HCT116 (cell line): ENCODE results near the gene GRM5. TPM values are rescaled to one million over a fixed set of nuclear protein-coding genes. Genes with fewer than 3 reads are reported as not detected.

Source experiments
- ATAC-seq: fragments of 200-7000 bp; cut with Tn5 transposase; 2 replicates; pipeline ENCODE4 v1.9.1; 2020; ENCODE audit warnings: mild to moderate bottlenecking, moderate library complexity
- BruUV-seq: library from RNA; stranded (reverse); fragments of 400-500 nt; replicated peaks from 2 replicates; lab custom pipeline; 2021; lab: Mats Ljungman, UMichigan
- CTCF ChIA-PET: fragments of 300-600 bp; sonication (Branson Sonifier 250); formaldehyde crosslinking; loops from one replicate; lab custom pipeline; 2021; ENCODE audit warnings: antibody characterized with exemption; lab: Charles Lee
- POLR2A ChIA-PET: fragments of 300-600, 350-600 bp; sonication (Branson Sonifier 250); formaldehyde crosslinking; loops from one replicate; lab custom pipeline; 2021; ENCODE audit warnings: antibody characterized with exemption; lab: Charles Lee
- RAD21 ChIA-PET, 2 experiments: fragments of 300-600 bp; sonication (Branson Sonifier 250); formaldehyde crosslinking; loops; one replicate each; lab custom pipeline; 2023; ENCODE audit warnings: low total read pairs in 2 of 2; ENCODE audit not compliant: uncharacterized antibody in 2 of 2, unreplicated experiment in 2 of 2, low non-redundant PET in 1 of 2; lab: Charles Lee
- DNase-seq: peaks from one replicate; pipeline ENCODE4 v3.0.0-alpha.2; 2010; ENCODE audit warnings: low read depth, low spot score
- H2AFZ ChIP-seq: fragments of 200-600 bp; shearing (Covaris generic), sonication (generic); 2 replicates; pipeline ENCODE4 v1.6.1; 2017; ENCODE audit warnings: low read depth, mixed run types, mixed read lengths, antibody characterized with exemption, low read length; ENCODE audit not compliant: poor library complexity, severe bottlenecking
- H3K27ac ChIP-seq: 2 replicates; pipeline ENCODE4 v1.5.1; 2012; ENCODE audit warnings: low read depth, low read length
- H3K27me3 ChIP-seq: fragments of 200-600 bp; sonication (generic); 2 replicates; pipeline ENCODE4 v1.6.1; 2016; ENCODE audit warnings: mixed run types, low read length, mixed read lengths; ENCODE audit not compliant: insufficient read depth
- H3K36me3 ChIP-seq, 2 experiments: fragments of 200-500 bp in 1 of 2; fragments of 200-600 bp in 1 of 2; sonication (Bioruptor generic) in 1 of 2; sonication (generic) in 1 of 2; 2 replicates each; pipeline versions ENCODE4 v1.5.1 to v1.6.1; 2014 to 2016; ENCODE audit warnings: low read length in 2 of 2, inconsistent platforms in 1 of 2, mixed read lengths in 1 of 2, mixed run types in 1 of 2; ENCODE audit not compliant: insufficient read depth in 2 of 2, control insufficient read depth in 1 of 2
- H3K4me1 ChIP-seq, 2 experiments: fragments of 200-600 bp in 1 of 2; sonication (generic) in 1 of 2; 2 replicates each; pipeline versions ENCODE4 v1.5.1 to v1.6.1; 2012 to 2017; ENCODE audit warnings: low read length in 2 of 2, inconsistent platforms in 1 of 2, mild to moderate bottlenecking in 1 of 2, mixed read lengths in 1 of 2, mixed run types in 1 of 2, moderate library complexity in 1 of 2; ENCODE audit not compliant: insufficient read depth in 2 of 2, control insufficient read depth in 1 of 2
- H3K4me2 ChIP-seq: fragments of 200-600 bp; sonication (generic); 2 replicates; pipeline ENCODE4 v1.6.1; 2017; ENCODE audit warnings: mixed run types, low read length, mixed read lengths
- H3K4me3 ChIP-seq, 2 experiments: fragments of 200-600 bp in 1 of 2; sonication (generic) in 1 of 2; replicated peaks in 1 of 2; 2 replicates each; pipeline ENCODE4 v1.5.1; 2011 to 2016; ENCODE audit warnings: low read length in 2 of 2, control low read depth in 1 of 2, low read depth in 1 of 2, mild to moderate bottlenecking in 1 of 2, mixed read lengths in 1 of 2, mixed run types in 1 of 2
- H3K79me2 ChIP-seq: fragments of 200-600 bp; sonication (generic); 2 replicates; pipeline ENCODE4 v1.6.1; 2017; ENCODE audit warnings: mild to moderate bottlenecking, mixed run types, low read length, moderate library complexity, mixed read lengths; ENCODE audit not compliant: insufficient read depth
- H3K9ac ChIP-seq: fragments of 200-600 bp; sonication (generic); 2 replicates; pipeline ENCODE4 v1.6.1; 2016; ENCODE audit warnings: low read length, mixed read lengths
- H3K9me2 ChIP-seq: fragments of 200-600 bp; sonication (generic), shearing (Covaris generic); 2 replicates; pipeline ENCODE4 v1.6.1; 2017; ENCODE audit warnings: mixed run types, mild to moderate bottlenecking, moderate library complexity; ENCODE audit not compliant: insufficient read depth
- H3K9me3 ChIP-seq, 2 experiments: fragments of 200-500 bp in 1 of 2; fragments of 200-600 bp in 1 of 2; sonication (Bioruptor generic) in 1 of 2; sonication (generic) in 1 of 2; 2 replicates each; pipeline ENCODE4 v1.6.1; 2014 to 2017; ENCODE audit warnings: low read length in 2 of 2, mixed read lengths in 2 of 2, inconsistent platforms in 1 of 2, low read depth in 1 of 2, mild to moderate bottlenecking in 1 of 2, mixed run types in 1 of 2, moderate library complexity in 1 of 2; ENCODE audit not compliant: control insufficient read depth in 1 of 2, insufficient read depth in 1 of 2
- H4K20me1 ChIP-seq: fragments of 200-600 bp; sonication (generic), shearing (Covaris generic); 2 replicates; pipeline ENCODE4 v1.6.1; 2017; ENCODE audit warnings: mixed run types, mild to moderate bottlenecking, moderate library complexity; ENCODE audit not compliant: insufficient read depth
- ATF3 ChIP-seq: IDR thresholded peaks from 2 replicates; pipeline ENCODE4 v1.6.1; 2012
- CBX3 ChIP-seq: IDR thresholded peaks from 2 replicates; pipeline ENCODE4 v1.6.1; 2012; ENCODE audit warnings: low read depth
- CTCF ChIP-seq, 3 experiments: fragments of 200-600 bp in 1 of 3; sonication (generic) in 1 of 3; IDR thresholded peaks in 2 of 3; conservative IDR thresholded peaks in 1 of 3; 2 replicates each; pipeline ENCODE4 v1.5.1; 2012 to 2017; ENCODE audit warnings: low read depth in 2 of 3, low read length in 2 of 3, antibody characterized with exemption in 1 of 3, borderline replicate concordance in 1 of 3, control low read depth in 1 of 3, mild to moderate bottlenecking in 1 of 3, mixed read lengths in 1 of 3, mixed run types in 1 of 3, moderate library complexity in 1 of 3; ENCODE audit not compliant: insufficient read depth in 1 of 3
- EGR1 ChIP-seq: IDR thresholded peaks from 2 replicates; pipeline ENCODE4 v1.6.1; 2012; ENCODE audit warnings: low read depth
- ELF1 ChIP-seq: IDR thresholded peaks from 2 replicates; pipeline ENCODE4 v1.6.1; 2012; ENCODE audit warnings: low read depth, borderline replicate concordance
- EZH2 ChIP-seq: fragments of 200-600 bp; sonication (generic); IDR thresholded peaks from 2 replicates; pipeline ENCODE4 v1.6.1; 2017; ENCODE audit warnings: antibody characterized with exemption, mixed run types
- EZH2phosphoT487 ChIP-seq: fragments of 200-600 bp; IDR thresholded peaks from 2 replicates; pipeline ENCODE4 v1.6.1; 2018; ENCODE audit warnings: antibody characterized with exemption, borderline replicate concordance
- FOSL1 ChIP-seq: IDR thresholded peaks from 2 replicates; pipeline ENCODE4 v1.6.1; 2012; ENCODE audit warnings: low read depth
- JUND ChIP-seq: IDR thresholded peaks from 2 replicates; pipeline ENCODE4 v1.6.1; 2012
- MAX ChIP-seq: IDR thresholded peaks from 2 replicates; pipeline ENCODE4 v1.6.1; 2012
- POLR2AphosphoS5 ChIP-seq: IDR thresholded peaks from 2 replicates; pipeline ENCODE4 v1.6.1; 2011; ENCODE audit warnings: mild to moderate bottlenecking, low read depth, low read length, moderate library complexity
- SIN3A ChIP-seq: IDR thresholded peaks from 2 replicates; pipeline ENCODE4 v1.6.1; 2012; ENCODE audit warnings: low read depth
- SP1 ChIP-seq: IDR thresholded peaks from 2 replicates; pipeline ENCODE4 v1.6.1; 2012; ENCODE audit warnings: low read depth
- SRF ChIP-seq: IDR thresholded peaks from 2 replicates; pipeline ENCODE4 v1.6.1; 2012; ENCODE audit warnings: low read depth
- YY1 ChIP-seq: IDR thresholded peaks from 2 replicates; pipeline ENCODE4 v1.6.1; 2011; ENCODE audit warnings: low read length, low read depth, moderate library complexity, mild to moderate bottlenecking; ENCODE audit not compliant: insufficient replicate concordance; ENCODE audit errors: extremely low read depth
- ZBTB33 ChIP-seq: IDR thresholded peaks from 2 replicates; pipeline ENCODE4 v1.6.1; 2011; ENCODE audit warnings: mild to moderate bottlenecking, low read length, moderate library complexity; ENCODE audit not compliant: insufficient replicate concordance; ENCODE audit errors: extremely low read depth
- ZFX ChIP-seq: fragments of 450-650 bp; IDR thresholded peaks from 2 replicates; pipeline ENCODE4 v1.6.1; 2017
- intact Hi-C: fragments of 100-400 bp; cut with micrococcal nuclease; formaldehyde crosslinking; loops from 2 replicates; pipeline ENCODE4 v1.10.0; 2022
- total RNA-seq: library from RNA; stranded (reverse); gene quantifications from one replicate; pipeline ENCODE4 v1.2.1, GENCODE V29; 2021; ENCODE audit not compliant: unreplicated experiment

The GRM5 gene
- total RNA-seq, 1 experiment from 2014 or later, result not detected

GRCh38 chr11:88604260-88604659 lies 461.5 kb downstream of the GRM5 start:
- no peak overlapping the region for H3K4me2 ChIP-seq
- ChIA-PET POLR2A (no interaction called here), CTCF (no interaction called here), RAD21 (no interaction called here)
- no peaks in the 10 kb centered on the region for H3K4me1 ChIP-seq
- no peaks in the 10 kb centered on the region for H3K36me3 ChIP-seq
- no peak overlapping the region for H3K27ac ChIP-seq
- DNase-seq, result no peak
- H2AFZ ChIP-seq, result no peak overlapping the region
- H3K9ac ChIP-seq, result no peak overlapping the region
- no peak for TF ChIP-seq ZFX
- TF ChIP-seq JUND, result no peak
- TF ChIP-seq FOSL1, result no peak
- TF ChIP-seq SRF, result no peak
- TF ChIP-seq SIN3A, result no peak
- TF ChIP-seq EZH2phosphoT487, result no peak
- no peak for TF ChIP-seq YY1
- intact Hi-C loops, result no loop called here
- H3K9me2 ChIP-seq, result no peaks in the 10 kb centered on the region
- no peaks in the 10 kb centered on the region for H4K20me1 ChIP-seq
- BruUV-seq, result no TSS peak
- H3K9me3 ChIP-seq, result no peaks in the 10 kb centered on the region
- H3K79me2 ChIP-seq, result no peaks in the 10 kb centered on the region
- no peaks in the 10 kb centered on the region for H3K27me3 ChIP-seq
- H3K4me3 ChIP-seq, result no peak overlapping the region
- ATAC-seq, result no peak

- intact Hi-C loops, result no loop called here
- H3K9me3 ChIP-seq, result no peaks in the 10 kb centered on the region
- DNase-seq (no peak), ATAC-seq (no peak)
- ChIA-PET CTCF (no interaction called here), RAD21 (no interaction called here), POLR2A (no interaction called here)
- BruUV-seq, result no TSS peak
- no peak overlapping the region for H3K9ac ChIP-seq
- H3K4me1 ChIP-seq, result no peaks in the 10 kb centered on the region
- H3K4me3 ChIP-seq, result no peak overlapping the region
- no peaks in the 10 kb centered on the region for H3K79me2 ChIP-seq
- no peaks in the 10 kb centered on the region for H4K20me1 ChIP-seq
- H3K9me2 ChIP-seq, result no peaks in the 10 kb centered on the region
- no peaks in the 10 kb centered on the region for H3K27me3 ChIP-seq
- H3K27ac ChIP-seq, result no peak overlapping the region
- no peak overlapping the region for H2AFZ ChIP-seq
- no peaks in the 10 kb centered on the region for H3K36me3 ChIP-seq
- no peak overlapping the region for H3K4me2 ChIP-seq
- no peak for TF ChIP-seq ZBTB33
- TF ChIP-seq ATF3, result no peak
- no peak for TF ChIP-seq YY1
- no peak for TF ChIP-seq ELF1
- TF ChIP-seq EZH2, result no peak
- no peak for TF ChIP-seq POLR2AphosphoS5
- no peak for TF ChIP-seq CBX3
- no peak for TF ChIP-seq CTCF (IDR thresholded peaks at IDR 0.05 in 2 of 3, conservative IDR thresholded peaks at IDR 0.05 in 1 of 3; ENCODE audit: borderline replicate concordance in 1 of 3, insufficient read depth in 1 of 3, low read depth in 2 of 3, low read length in 2 of 3)
- TF ChIP-seq SIN3A, result no peak
- no peak for TF ChIP-seq SRF
- TF ChIP-seq SP1, result no peak
- no peak for TF ChIP-seq MAX
- no peak for TF ChIP-seq EGR1
- no peak for TF ChIP-seq FOSL1
Observed at GRCh38 chr11:88603091-88603867, 462.5 kb downstream of the GRM5 start.
